Measurements from ENCODE around the gene SRSF10. TPM values are rescaled to one million over a fixed set of nuclear protein-coding genes. Genes with fewer than 3 reads are reported as not detected.

The SRSF10 gene
- 90.9 and 140 TPM in 2 replicates for total RNA-seq

DNA sequence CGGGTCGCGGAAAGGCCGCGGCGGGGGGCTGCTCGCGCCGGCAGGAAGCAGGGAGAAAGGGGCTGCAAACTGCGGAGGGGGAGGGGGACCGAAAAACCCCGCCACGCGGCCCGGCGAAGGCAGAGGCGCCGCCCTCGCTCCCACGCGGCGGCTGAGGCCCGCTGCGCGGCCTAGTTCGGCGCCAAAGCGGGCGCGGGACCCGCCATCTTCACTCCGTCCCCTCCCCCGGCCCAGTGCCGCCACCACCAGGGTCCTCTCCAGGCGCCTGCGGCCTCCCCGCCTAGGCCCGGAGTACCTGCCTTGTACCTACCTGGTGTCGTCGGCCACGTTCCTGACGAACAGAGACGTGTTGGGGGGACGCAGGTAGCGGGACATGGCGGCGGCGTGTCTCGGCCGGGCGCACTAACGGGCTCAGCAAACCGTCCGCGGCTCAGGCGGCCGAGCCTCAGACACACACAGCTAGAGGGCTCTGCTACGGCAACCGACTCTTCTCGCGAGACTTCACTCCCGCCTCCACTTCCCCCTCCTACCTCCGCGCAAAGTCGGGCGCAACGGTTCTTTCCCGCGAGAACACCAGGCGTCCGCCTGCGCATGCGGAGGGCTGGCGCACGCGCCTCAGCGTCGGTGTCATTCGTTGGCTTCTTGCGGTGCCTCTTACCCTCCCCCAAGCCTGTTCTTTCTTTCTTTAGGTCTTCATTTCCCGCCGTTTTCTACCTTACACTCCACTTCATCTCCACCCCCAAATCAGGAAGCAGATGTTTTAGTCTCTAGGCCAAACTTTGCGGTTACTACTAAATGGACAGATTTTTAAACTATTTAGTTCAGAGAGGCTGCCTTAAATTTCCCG, at the start of gene SRSF10:
Gene SRSF10, minus strand, starts transcription at position 447 of the 847 bp plus-strand sequence. Its CDS starts 72 bp downstream, at position 375.

DNA sequence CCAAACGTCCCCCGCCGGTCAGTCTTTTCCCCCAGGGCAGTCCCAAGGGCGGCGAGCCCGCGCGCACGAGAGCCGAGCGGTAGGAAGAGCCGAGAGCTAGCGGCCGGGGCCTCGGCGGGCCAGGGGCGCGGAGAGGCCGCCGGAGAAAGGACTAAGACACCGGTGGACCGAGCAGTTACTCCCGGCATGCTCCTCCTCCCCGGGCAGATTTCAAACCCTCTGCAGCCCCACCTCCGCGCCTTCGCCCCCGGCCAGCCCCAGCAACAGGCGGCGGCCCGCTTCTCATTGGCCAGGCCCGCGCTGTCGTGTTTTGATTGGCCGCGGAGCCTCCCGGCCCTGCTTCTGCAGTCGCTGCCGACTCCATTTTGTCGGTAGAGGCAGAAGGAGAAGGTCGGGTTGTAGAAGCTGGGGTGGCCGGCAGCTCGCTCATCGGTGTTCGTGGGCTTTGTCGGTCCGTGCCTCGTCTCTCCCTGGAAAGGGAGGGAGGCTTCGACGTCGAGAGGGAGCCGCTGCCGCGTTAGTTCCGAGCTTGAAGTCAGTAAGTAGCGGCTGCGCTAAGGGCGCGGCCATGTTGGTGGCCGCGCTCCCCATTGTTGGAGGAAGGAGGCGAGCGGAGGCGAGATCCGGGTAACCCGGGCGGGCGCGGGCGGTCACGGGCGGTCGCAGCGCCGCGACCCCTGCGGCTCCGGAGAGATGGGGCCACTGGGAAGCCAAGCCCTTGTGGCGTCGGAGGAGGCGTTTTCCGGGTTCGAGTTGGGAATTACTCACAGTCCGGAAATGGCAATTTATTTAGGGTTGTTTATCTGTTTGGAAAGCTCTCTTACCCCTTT, 20.5 kb downstream of the SRSF10 start, which contains the start of gene PNRC2:
Gene PNRC2, plus strand, starts transcription at position 368 of the 830 bp plus-strand sequence. CDS start 1,630 bp downstream, outside the sequence.

Other genes starting within 250 kb of the SRSF10 start
- gene ELOA, start 236.9 kb downstream of the SRSF10 start, total RNA-seq = 17.6 and 19.2 TPM in 2 replicates
- 37.7 and 44.2 TPM in 2 replicates for gene PITHD1, start 201.9 kb downstream of the SRSF10 start, total RNA-seq
- gene LYPLA2, start 189.2 kb downstream of the SRSF10 start, total RNA-seq = 87.2 and 123 TPM in 2 replicates
- 64.3 and 77.4 TPM in 2 replicates for gene GALE, start 179.6 kb downstream of the SRSF10 start, total RNA-seq
- gene HMGCL, start 154.9 kb downstream of the SRSF10 start, total RNA-seq = 38.7 and 43.9 TPM in 2 replicates
- gene FUCA1, start 112.0 kb downstream of the SRSF10 start, total RNA-seq = 6.5 and 7.9 TPM in 2 replicates
- not detected in 2 replicates for gene CNR2, start 67.0 kb downstream of the SRSF10 start, total RNA-seq
- gene PNRC2, start 20.5 kb downstream of the SRSF10 start, total RNA-seq = 113 and 177 TPM in 2 replicates
- 0.30 and 0.32 TPM in 2 replicates for gene MYOM3, start 131.8 kb upstream of the SRSF10 start, total RNA-seq
- gene IL22RA1, start 162.8 kb upstream of the SRSF10 start, total RNA-seq = not detected in 2 replicates
- not detected in 2 replicates for gene IFNLR1, start 207.0 kb upstream of the SRSF10 start, total RNA-seq

Data from epithelial cell of umbilical artery (primary cell).